NT2/D1 (cell line): ENCODE data around the gene CCDC116.

Experiments
- SUZ12 ChIP-seq: IDR thresholded peaks from 2 replicates; pipeline ENCODE4 v1.6.1; 2011; ENCODE audit not compliant: insufficient read length, insufficient read depth; ENCODE audit errors: extremely low read depth
- YY1 ChIP-seq: IDR thresholded peaks from 2 replicates; pipeline ENCODE4 v1.6.1; 2011; ENCODE audit not compliant: insufficient read length, insufficient read depth
- ZNF274 ChIP-seq: IDR thresholded peaks from 2 replicates; pipeline ENCODE4 v1.6.1; 2011; ENCODE audit warnings: mild to moderate bottlenecking, low read depth, low read length

GRCh38 chr22:21615731-21616130, 16.8 kb upstream of the CCDC116 start:
- TF ChIP-seq ZNF274: no peak
- no peak for TF ChIP-seq YY1
- TF ChIP-seq SUZ12: no peak
